IMR-90 (cell line): ENCODE results near the gene RFT1. TPM values are rescaled to one million over a fixed set of nuclear protein-coding genes. Genes with fewer than 3 reads are reported as not detected.
A peak's percentile ranks its signal among the peaks of the same experiment; 100 is the strongest.

Experiments used
- ATAC-seq: fragments of 200-7000 bp; cut with Tn5 transposase; 2 replicates; pipeline ENCODE4 v1.9.1; 2020; ENCODE audit warnings: low read depth, mild to moderate bottlenecking, moderate library complexity
- BruUV-seq: library from RNA; stranded (reverse); fragments of 400-500 nt; replicated peaks from 2 replicates; lab custom pipeline; 2021; lab: Mats Ljungman, UMichigan
- CTCF ChIA-PET: fragments of 300-600 bp; formaldehyde crosslinking; extraction: SDS; loops from one replicate; lab custom pipeline; 2021; ENCODE audit warnings: antibody characterized with exemption; lab: Yijun Ruan, JAX
- POLR2A ChIA-PET: fragments of 300-600 bp; sonication (Branson Sonifier 250); formaldehyde crosslinking; loops from one replicate; lab custom pipeline; 2022; ENCODE audit warnings: antibody characterized with exemption; ENCODE audit not compliant: unreplicated experiment; lab: Charles Lee
- DNase-seq: peaks from one replicate; pipeline ENCODE4 v3.0.0; 2013
- H2AFZ ChIP-seq: replicated peaks from 2 replicates; pipeline ENCODE3; 2013; ENCODE audit warnings: low read length, mild to moderate bottlenecking; ENCODE audit not compliant: poor library complexity
- H2AK5ac ChIP-seq: 2 replicates; pipeline ENCODE4 v1.6.1; 2013; ENCODE audit warnings: low read depth, low read length, inconsistent platforms
- H2AK9ac ChIP-seq: replicated peaks from 2 replicates; pipeline ENCODE3; 2013; ENCODE audit warnings: mild to moderate bottlenecking, low read depth, low read length, moderate library complexity; ENCODE audit not compliant: poor library complexity
- H2BK120ac ChIP-seq: 2 replicates; pipeline ENCODE4 v1.6.1; 2013; ENCODE audit warnings: low read depth, low read length, inconsistent platforms
- H2BK15ac ChIP-seq: 3 replicates; pipeline ENCODE4 v1.6.1; 2013; ENCODE audit warnings: low read depth, low read length, inconsistent platforms
- H2BK20ac ChIP-seq: 2 replicates; pipeline ENCODE4 v1.6.1; 2013; ENCODE audit warnings: low read depth, mild to moderate bottlenecking, inconsistent platforms, low read length, moderate library complexity
- H2BK5ac ChIP-seq: 2 replicates; pipeline ENCODE4 v1.6.1; 2013; ENCODE audit warnings: mild to moderate bottlenecking, low read depth, low read length, inconsistent platforms; ENCODE audit not compliant: poor library complexity, severe bottlenecking
- H3K14ac ChIP-seq: replicated peaks from 2 replicates; pipeline ENCODE4 v1.6.1; 2013; ENCODE audit warnings: low read depth, low read length, inconsistent platforms
- H3K18ac ChIP-seq: 2 replicates; pipeline ENCODE4 v1.6.1; 2013; ENCODE audit warnings: low read depth, low read length, control low read depth
- H3K23ac ChIP-seq: 2 replicates; pipeline ENCODE4 v1.6.1; 2013; ENCODE audit warnings: low read depth, low read length, inconsistent platforms
- H3K27ac ChIP-seq: 2 replicates; pipeline ENCODE4 v1.5.1; 2013; ENCODE audit warnings: mild to moderate bottlenecking, control low read depth, low read length; ENCODE audit not compliant: insufficient read depth
- H3K27me3 ChIP-seq: 2 replicates; pipeline ENCODE4 v1.6.1; 2013; ENCODE audit warnings: low read length; ENCODE audit not compliant: control insufficient read depth, insufficient read depth
- H3K36me3 ChIP-seq: 2 replicates; pipeline ENCODE4 v1.6.1; 2013; ENCODE audit warnings: low read length, mixed read lengths; ENCODE audit not compliant: control insufficient read depth, insufficient read depth
- H3K4ac ChIP-seq: 2 replicates; pipeline ENCODE4 v1.6.1; 2013; ENCODE audit warnings: low read depth, low read length, inconsistent platforms
- H3K4me1 ChIP-seq: 2 replicates; pipeline ENCODE4 v1.6.1; 2013; ENCODE audit warnings: low read length, mixed read lengths; ENCODE audit not compliant: control insufficient read depth, insufficient read depth
- H3K4me2 ChIP-seq: 2 replicates; pipeline ENCODE4 v1.6.1; 2013; ENCODE audit warnings: low read depth, mild to moderate bottlenecking, control low read depth, low read length, moderate library complexity
- H3K4me3 ChIP-seq: 2 replicates; pipeline ENCODE4 v1.5.1; 2013; ENCODE audit warnings: low read depth, mild to moderate bottlenecking, control low read depth, low read length, moderate library complexity; ENCODE audit not compliant: insufficient read depth
- H3K56ac ChIP-seq: 2 replicates; pipeline ENCODE4 v1.6.1; 2013; ENCODE audit warnings: low read length, inconsistent platforms; ENCODE audit not compliant: insufficient read depth; ENCODE audit errors: extremely low read depth
- H3K79me1 ChIP-seq, 2 experiments: 2 replicates each; pipeline ENCODE4 v1.6.1; 2013; ENCODE audit warnings: low read length in 2 of 2, inconsistent platforms in 1 of 2, low read depth in 1 of 2
- H3K9ac ChIP-seq: 2 replicates; pipeline ENCODE4 v1.6.1; 2013; ENCODE audit warnings: low read depth, low read length, control low read depth
- H3K9me1 ChIP-seq: 2 replicates; pipeline ENCODE4 v1.6.1; 2013; ENCODE audit warnings: low read length, inconsistent platforms; ENCODE audit not compliant: insufficient read depth
- H3K9me3 ChIP-seq: 2 replicates; pipeline ENCODE4 v1.6.1; 2013; ENCODE audit warnings: low read length; ENCODE audit not compliant: control insufficient read depth, insufficient read depth
- H4K20me1 ChIP-seq: 2 replicates; pipeline ENCODE4 v1.6.1; 2013; ENCODE audit warnings: low read length, inconsistent platforms; ENCODE audit not compliant: insufficient read depth
- H4K5ac ChIP-seq: 2 replicates; pipeline ENCODE4 v1.6.1; 2013; ENCODE audit warnings: mild to moderate bottlenecking, low read depth, low read length, control low read depth
- H4K8ac ChIP-seq, 2 experiments: 2 replicates each; pipeline ENCODE4 v1.6.1; 2013; ENCODE audit warnings: low read depth in 2 of 2, low read length in 2 of 2, control low read depth in 1 of 2, inconsistent platforms in 1 of 2
- H4K91ac ChIP-seq: 2 replicates; pipeline ENCODE4 v1.6.1; 2013; ENCODE audit warnings: low read depth, low read length, inconsistent platforms; ENCODE audit not compliant: insufficient read depth
- BHLHE40 ChIP-seq: fragments of 150-350 bp; IDR thresholded peaks from 2 replicates; pipeline ENCODE4 v1.6.1; 2016; ENCODE audit warnings: mild to moderate bottlenecking, low read depth, low read length
- CEBPB ChIP-seq: IDR thresholded peaks from 2 replicates; pipeline ENCODE4 v1.6.1; 2012; ENCODE audit warnings: low read depth, low read length, improper control_type of control experiment
- CHD1 ChIP-seq: IDR thresholded peaks from 2 replicates; pipeline ENCODE4 v1.6.1; 2012; ENCODE audit warnings: low read depth, low read length, improper control_type of control experiment
- FOS ChIP-seq: fragments of 150-350 bp; IDR thresholded peaks from 2 replicates; pipeline ENCODE4 v1.6.1; 2016; ENCODE audit warnings: low read depth, low read length
- MAFK ChIP-seq: IDR thresholded peaks from 2 replicates; pipeline ENCODE4 v1.6.1; 2012; ENCODE audit warnings: low read depth, low read length, improper control_type of control experiment
- MXI1 ChIP-seq: IDR thresholded peaks from 2 replicates; pipeline ENCODE4 v1.6.1; 2012; ENCODE audit warnings: low read depth, mild to moderate bottlenecking, low read length, moderate library complexity, borderline replicate concordance
- NFE2L2 ChIP-seq: fragments of 150-350 bp; IDR thresholded peaks from 2 replicates; pipeline ENCODE4 v1.6.1; 2016; ENCODE audit warnings: low read depth, mild to moderate bottlenecking, low read length
- POLR2A ChIP-seq: IDR thresholded peaks from 2 replicates; pipeline ENCODE4 v1.6.1; 2012; ENCODE audit warnings: mild to moderate bottlenecking, low read depth, low read length
- RAD21 ChIP-seq: IDR thresholded peaks from 2 replicates; pipeline ENCODE4 v1.6.1; 2012; ENCODE audit warnings: low read length, improper control_type of control experiment
- RCOR1 ChIP-seq: IDR thresholded peaks from 2 replicates; pipeline ENCODE4 v1.6.1; 2012; ENCODE audit warnings: mild to moderate bottlenecking, low read length, improper control_type of control experiment; ENCODE audit not compliant: insufficient replicate concordance
- RFX5 ChIP-seq: IDR thresholded peaks from 2 replicates; pipeline ENCODE4 v1.8.0; 2012; ENCODE audit warnings: low read depth, mild to moderate bottlenecking, low read length, moderate library complexity
- WGBS, 2 experiments: methylation state at CpG; one replicate each; pipeline versions ENCODE4 v1.1.5 to v1.1.7; 2013; ENCODE audit warnings: missing lambda C conversion rate in 2 of 2; ENCODE audit not compliant: insufficient read length in 1 of 2; ENCODE audit errors: extremely low coverage in 2 of 2; 5-methylcytosine and 5-hydroxymethylcytosine counted together
- dilution Hi-C: fragments of 300-500 bp; cut with HindIII; formaldehyde crosslinking; loops from one replicate; pipeline ENCODE4 v1.14.3; 2018; ENCODE audit warnings: low sequenced_read_pairs; ENCODE audit not compliant: unreplicated experiment
- in situ Hi-C: fragments of 300-500 bp; cut with MboI; formaldehyde crosslinking; loops from 3 replicates; pipeline ENCODE4 v1.14.3; 2019; ENCODE audit warnings: low sequenced_read_pairs, inconsistent platforms, mixed read lengths
- intact Hi-C: fragments of 100-400 bp; cut with micrococcal nuclease; formaldehyde crosslinking; loops from 2 replicates; pipeline ENCODE4 v1.10.0; 2022
- polyA plus RNA-seq, 3 experiments: library from polyadenylated mRNA; depleted of rRNA; stranded (reverse); fragments of >200 nt; gene quantifications; 2 replicates each; pipeline ENCODE4 v1.2.3, GENCODE V29; 2012; ENCODE audit warnings: low replicate concordance in 1 of 3
- total RNA-seq: library from RNA; depleted of rRNA; stranded (reverse); fragments of >200 nt; gene quantifications from 2 replicates; pipeline ENCODE4 v1.2.3, GENCODE V29; 2012
- TF ChIP-seq, protein P1 (sequence below): fragments of 150-350 bp; IDR thresholded peaks from 2 replicates; pipeline ENCODE4 v1.6.1; 2016; ENCODE audit warnings: low read depth, mild to moderate bottlenecking, low read length, moderate library complexity, borderline replicate concordance
- TF ChIP-seq, protein P2 (sequence below): conservative IDR thresholded peaks from 2 replicates; pipeline ENCODE4 v1.5.1; 2012; ENCODE audit warnings: mild to moderate bottlenecking, low read depth, low read length, improper control_type of control experiment
- TF ChIP-seq, protein P3 (sequence below): fragments of 150-350 bp; IDR thresholded peaks from 2 replicates; pipeline ENCODE4 v1.6.1; 2017; ENCODE audit warnings: mild to moderate bottlenecking, antibody characterized with exemption, low read length, low read depth

The RFT1 gene
- total and polyA plus RNA-seq, 2 of the 4 experiments (the other 2 are of a cell fraction) = 14.5 to 23.5 TPM

DNA sequence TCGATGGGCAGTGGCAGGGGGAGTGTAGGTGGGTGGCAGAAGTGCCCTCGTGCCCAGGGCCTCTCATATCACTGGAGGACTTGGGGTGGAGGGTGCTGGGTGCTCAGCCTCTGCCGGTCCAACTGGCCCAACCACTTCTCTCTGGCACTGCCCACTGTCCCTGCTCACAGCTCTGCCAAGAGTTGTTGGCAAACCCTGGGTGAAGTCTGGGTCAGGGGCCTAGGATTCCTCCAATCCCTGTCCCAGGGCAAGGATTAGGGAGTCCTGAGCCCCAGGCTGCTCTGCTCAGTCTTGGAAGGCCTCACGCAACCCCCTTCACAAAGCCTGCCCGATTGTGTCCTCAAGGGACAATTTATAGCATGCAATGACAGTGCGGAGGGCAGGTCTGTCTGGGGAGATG, 25.5 kb upstream of the RFT1 start:
- dilution Hi-C loops = no loop called here
- no peak for DNase-seq
- CTCF ChIA-PET = no interaction called here

More for the DNA sequence above, 25.5 kb upstream of the RFT1 start:
- Histone ChIP-seq H2AK9ac (peak overlapping the region; percentile 76), H2BK5ac (no peak overlapping the region), H3K23ac (no peak overlapping the region), H3K9me1 (no peaks in the 10 kb centered on the region), H3K4me2 (no peak overlapping the region), H3K27me3 (peaks cover 36% of the 10 kb centered on the region), H3K27ac (no peak overlapping the region), H3K56ac (no peak overlapping the region), H3K9me3 (no peaks in the 10 kb centered on the region), H3K79me1 (peaks cover 0 to 5% of the 10 kb centered on the region in 2 experiments; a peak in 1 of 4 replicates), H2BK20ac (no peak overlapping the region), H2AK5ac (0 out of 2 replicates have a peak overlapping the region, but pooled peaks have one; percentile 17), H3K4me3 (no peak overlapping the region), H2AFZ (peak overlapping the region; percentile 49), H4K20me1 (no peaks in the 10 kb centered on the region), H3K18ac (no peak overlapping the region), H2BK15ac (no peak overlapping the region), H3K14ac (no peak overlapping the region), H3K4me1 (peaks cover 12% of the 10 kb centered on the region; the same call in 1 of the 2 replicates), H2BK120ac (no peak overlapping the region), H4K91ac (no peak overlapping the region), H3K36me3 (no peaks in the 10 kb centered on the region), H4K8ac (no peak overlapping the region), H3K9ac (no peak overlapping the region), H4K5ac (no peak overlapping the region), H3K4ac (no peak overlapping the region)
- 80% methylated on average over 3 of the region's 6 CpGs; no CpG with 5 or more reads in 1 of the 2 experiments for WGBS, 2 experiments
- intact Hi-C loops (no loop called here), in situ Hi-C loops (no loop called here)
- POLR2A ChIA-PET = no interaction called here
- no peak for TF ChIP-seq RAD21
- TF ChIP-seq, protein P1, sequence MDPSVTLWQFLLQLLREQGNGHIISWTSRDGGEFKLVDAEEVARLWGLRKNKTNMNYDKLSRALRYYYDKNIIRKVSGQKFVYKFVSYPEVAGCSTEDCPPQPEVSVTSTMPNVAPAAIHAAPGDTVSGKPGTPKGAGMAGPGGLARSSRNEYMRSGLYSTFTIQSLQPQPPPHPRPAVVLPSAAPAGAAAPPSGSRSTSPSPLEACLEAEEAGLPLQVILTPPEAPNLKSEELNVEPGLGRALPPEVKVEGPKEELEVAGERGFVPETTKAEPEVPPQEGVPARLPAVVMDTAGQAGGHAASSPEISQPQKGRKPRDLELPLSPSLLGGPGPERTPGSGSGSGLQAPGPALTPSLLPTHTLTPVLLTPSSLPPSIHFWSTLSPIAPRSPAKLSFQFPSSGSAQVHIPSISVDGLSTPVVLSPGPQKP = no peak
- TF ChIP-seq NFE2L2 = no peak
- no peak for TF ChIP-seq CHD1
- no peak for TF ChIP-seq MAFK
- TF ChIP-seq CEBPB = no peak
- no peak for TF ChIP-seq RFX5
- TF ChIP-seq, protein P2, sequence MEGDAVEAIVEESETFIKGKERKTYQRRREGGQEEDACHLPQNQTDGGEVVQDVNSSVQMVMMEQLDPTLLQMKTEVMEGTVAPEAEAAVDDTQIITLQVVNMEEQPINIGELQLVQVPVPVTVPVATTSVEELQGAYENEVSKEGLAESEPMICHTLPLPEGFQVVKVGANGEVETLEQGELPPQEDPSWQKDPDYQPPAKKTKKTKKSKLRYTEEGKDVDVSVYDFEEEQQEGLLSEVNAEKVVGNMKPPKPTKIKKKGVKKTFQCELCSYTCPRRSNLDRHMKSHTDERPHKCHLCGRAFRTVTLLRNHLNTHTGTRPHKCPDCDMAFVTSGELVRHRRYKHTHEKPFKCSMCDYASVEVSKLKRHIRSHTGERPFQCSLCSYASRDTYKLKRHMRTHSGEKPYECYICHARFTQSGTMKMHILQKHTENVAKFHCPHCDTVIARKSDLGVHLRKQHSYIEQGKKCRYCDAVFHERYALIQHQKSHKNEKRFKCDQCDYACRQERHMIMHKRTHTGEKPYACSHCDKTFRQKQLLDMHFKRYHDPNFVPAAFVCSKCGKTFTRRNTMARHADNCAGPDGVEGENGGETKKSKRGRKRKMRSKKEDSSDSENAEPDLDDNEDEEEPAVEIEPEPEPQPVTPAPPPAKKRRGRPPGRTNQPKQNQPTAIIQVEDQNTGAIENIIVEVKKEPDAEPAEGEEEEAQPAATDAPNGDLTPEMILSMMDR = no peak
- TF ChIP-seq BHLHE40 = no peak
- TF ChIP-seq RCOR1 = no peak
- no peak for TF ChIP-seq FOS
- TF ChIP-seq MXI1 = no peak
- TF ChIP-seq POLR2A = no peak
- TF ChIP-seq, protein P3, sequence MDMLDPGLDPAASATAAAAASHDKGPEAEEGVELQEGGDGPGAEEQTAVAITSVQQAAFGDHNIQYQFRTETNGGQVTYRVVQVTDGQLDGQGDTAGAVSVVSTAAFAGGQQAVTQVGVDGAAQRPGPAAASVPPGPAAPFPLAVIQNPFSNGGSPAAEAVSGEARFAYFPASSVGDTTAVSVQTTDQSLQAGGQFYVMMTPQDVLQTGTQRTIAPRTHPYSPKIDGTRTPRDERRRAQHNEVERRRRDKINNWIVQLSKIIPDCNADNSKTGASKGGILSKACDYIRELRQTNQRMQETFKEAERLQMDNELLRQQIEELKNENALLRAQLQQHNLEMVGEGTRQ = no peak
- ATAC-seq = no peak
- no TSS peak for BruUV-seq
